Measurements from ENCODE around the gene SGSM2. TPM values are rescaled to one million over a fixed set of nuclear protein-coding genes. Genes with fewer than 3 reads are reported as not detected.

SGSM2 gene
- total RNA-seq, 2 donors from 2014 or later = 32.7 to 77.5 TPM

GRCh38 chr17:2412561-2413021 lies 75.3 kb downstream of the SGSM2 start:
- ATAC-seq = peak; percentile 81
- WGBS, 2 donors = 13 to 20% methylated on average over 2 of the region's 2 CpGs
- Histone ChIP-seq H3K27me3 (no peaks in the 10 kb centered on the region), H3K27ac (peak overlapping the region; percentile 64 to 89 (median 78)), H3K36me3 (replicated peaks in 1 of 2; ENCODE audit: insufficient read depth in 1 of 2, low read depth in 2 of 2) (no peaks in the 10 kb centered on the region), H3K4me1 (peaks cover 29% of the 10 kb centered on the region), H3K4me3 (no peak overlapping the region), H3K9me3 (no peaks in the 10 kb centered on the region)
- intact Hi-C loops (cut with DNase I) = no loop called here
- peak; percentile 78 to 91 (median 89) for DNase-seq
- no peak for TF ChIP-seq POLR2A (IDR thresholded peaks at IDR 0.05)
- TF ChIP-seq CTCF (IDR thresholded peaks at IDR 0.05) = peak in 3 of 7 experiments; percentile 13 to 36 (median 19)

GRCh38 chr17:2414446-2415064 lies 77.3 kb downstream of the SGSM2 start:
- Histone ChIP-seq H3K4me3 (no peak overlapping the region), H3K27me3 (no peaks in the 10 kb centered on the region), H3K4me1 (peaks cover 44% of the 10 kb centered on the region), H3K27ac (no peak overlapping the region), H3K9me3 (no peaks in the 10 kb centered on the region), H3K36me3 (replicated peaks in 1 of 2; ENCODE audit: insufficient read depth in 1 of 2, low read depth in 2 of 2) (no peaks in the 10 kb centered on the region)
- TF ChIP-seq POLR2A (IDR thresholded peaks at IDR 0.05) (no peak), CTCF (IDR thresholded peaks at IDR 0.05) (no peak)
- DNase-seq (no peak), ATAC-seq (no peak)
- 88 to 91% methylated on average over 21 of the region's 22 CpGs for WGBS, 2 donors
- intact Hi-C loops (cut with DNase I) = loop anchor here (5.0 kb wide), 1 partner anchor 32 kb away; no protein-coding TSS in a partner anchor

GRCh38 chr17:2415081-2415480 lies 77.8 kb downstream of the SGSM2 start:
- H3K9me3 ChIP-seq = no peaks in the 10 kb centered on the region
- no peak for TF ChIP-seq CTCF (IDR thresholded peaks at IDR 0.05)
- TF ChIP-seq POLR2A (IDR thresholded peaks at IDR 0.05) = no peak
- peaks cover 0 to 3% of the 10 kb centered on the region in 2 donors for H3K36me3 ChIP-seq (replicated peaks in 1 of 2; ENCODE audit: insufficient read depth in 1 of 2, low read depth in 2 of 2)
- H3K27ac ChIP-seq = no peak overlapping the region
- WGBS, 2 donors = 81% methylated on average over 9 of the region's 9 CpGs
- peaks cover 44% of the 10 kb centered on the region for H3K4me1 ChIP-seq
- no peak for DNase-seq
- ATAC-seq = no peak
- no peak overlapping the region for H3K4me3 ChIP-seq
- no peaks in the 10 kb centered on the region for H3K27me3 ChIP-seq
- intact Hi-C loops (cut with DNase I) = loop anchor here (5.0 kb wide), 1 partner anchor 33 kb away; no protein-coding TSS in a partner anchor

- Histone ChIP-seq H3K27ac (peak overlapping the region in 3 of 4 donors; percentile 17 to 61 (median 40)), H3K9me3 (no peaks in the 10 kb centered on the region), H3K36me3 (replicated peaks in 1 of 2; ENCODE audit: insufficient read depth in 1 of 2, low read depth in 2 of 2) (peaks cover 0 to 6% of the 10 kb centered on the region in 2 donors), H3K4me1 (peaks cover 44% of the 10 kb centered on the region), H3K4me3 (no peak overlapping the region), H3K27me3 (no peaks in the 10 kb centered on the region)
- ATAC-seq = peak; percentile 73
- TF ChIP-seq CTCF (IDR thresholded peaks at IDR 0.05) = peak; percentile 91 to 99 (median 95)
- TF ChIP-seq POLR2A (IDR thresholded peaks at IDR 0.05) = no peak
- intact Hi-C loops (cut with DNase I) = loop anchor here (5.0 kb wide), 1 partner anchor 34 kb away; no protein-coding TSS in a partner anchor
- WGBS, 2 donors = 19 to 21% methylated on average over 19 of the region's 19 CpGs
- peak; percentile 90 to 96 (median 92) for DNase-seq
These were observed 78.9 kb downstream of the SGSM2 start for GRCh38 chr17:2416010-2416734.

Data from body of pancreas (tissue), 4 donors.